Heart right ventricle (tissue), 16 donors: ENCODE measurements around the gene CACNG1. TPM values are rescaled to one million over a fixed set of nuclear protein-coding genes. Genes with fewer than 3 reads are reported as not detected.

ENCODE experiments used
- ATAC-seq, 8 donors: fragments of 200-7000 bp; cut with Tn5 transposase; one replicate each; pipeline ENCODE4 v1.9.1; 2020; ENCODE audit warnings: mild to moderate bottlenecking in 8 of 8, moderate library complexity in 8 of 8, moderate number of reproducible peaks in 1 of 8
- DNase-seq, 2 donors: peaks; one replicate each; pipeline ENCODE4 v3.0.0-alpha.2; 2020
- H3K27ac ChIP-seq, 10 donors: fragments of 200-600 bp; sonication (generic) in 2 of 10; one replicate each; pipeline versions ENCODE4 v1.5.0 to v1.8.0; 2020 to 2022; ENCODE audit warnings: mild to moderate bottlenecking in 3 of 10
- H3K27me3 ChIP-seq, 7 donors: fragments of 200-600 bp; one replicate each; pipeline ENCODE4 v1.8.0; 2021 to 2022; ENCODE audit warnings: mild to moderate bottlenecking in 2 of 7
- H3K36me3 ChIP-seq, 9 donors: fragments of 200-600 bp; sonication (generic) in 1 of 9; one replicate each; pipeline versions ENCODE4 v1.5.0 to v1.8.0; 2020 to 2022; ENCODE audit warnings: mild to moderate bottlenecking in 2 of 9
- H3K4me1 ChIP-seq, 9 donors: fragments of 200-600 bp; sonication (generic) in 1 of 9; one replicate each; pipeline versions ENCODE4 v1.5.0 to v1.8.0; 2020 to 2022; ENCODE audit warnings: mild to moderate bottlenecking in 4 of 9
- H3K4me3 ChIP-seq, 10 donors: fragments of 200-600 bp; sonication (generic) in 2 of 10; one replicate each; pipeline versions ENCODE4 v1.5.0 to v1.8.0; 2020 to 2022; ENCODE audit warnings: mild to moderate bottlenecking in 7 of 10, moderate library complexity in 2 of 10
- H3K9me3 ChIP-seq, 11 donors: fragments of 200-600 bp in 10 of 11; sonication (generic) in 2 of 11; one replicate each; pipeline versions ENCODE4 v1.5.0 to v1.8.0; 2013 to 2022; ENCODE audit warnings: mild to moderate bottlenecking in 2 of 11, control low read depth in 1 of 11, moderate library complexity in 1 of 11
- WGBS, 2 donors: extraction: QIAGEN DNeasy Blood & Tissue Kit; methylation state at CpG; one replicate each; pipeline ENCODE4 v1.1.7; 2013; ENCODE audit warnings: inconsistent platforms in 1 of 2; 5-methylcytosine and 5-hydroxymethylcytosine counted together
- intact Hi-C, 10 donors: fragments of 100-400 bp; cut with DNase I; formaldehyde crosslinking; loops; one replicate each; pipeline versions ENCODE4 v1.11.1 to v1.14.2; 2022
- polyA plus RNA-seq, 2 donors: library from polyadenylated mRNA; stranded (reverse); fragments of 200-250 nt; gene quantifications; one replicate each; pipeline ENCODE4 v1.2.3, GENCODE V29; 2013
- total RNA-seq, 10 donors: library from RNA; stranded (reverse); fragmentation: NEBNext Ultra II Directional in 3 of 10; extraction: Animal tissue kit (Norgen Biotek cat#: 25700) in 3 of 10; gene quantifications; one replicate each; pipeline versions ENCODE4 v1.2.1 to v1.2.4, GENCODE V29; 2021 to 2023
- TF ChIP-seq, protein P1 (sequence below), 9 donors: fragments of 200-600 bp; sonication (generic) in 2 of 9; IDR thresholded peaks; one replicate each; pipeline versions ENCODE4 v1.5.0 to v1.8.0; 2021 to 2022; ENCODE audit warnings: antibody characterized with exemption in 9 of 9, mild to moderate bottlenecking in 5 of 9, moderate library complexity in 1 of 9
- donor health status: Arrhythmogenic right ventricular cardiomyopathy.
- donor health status: ischemic (EF 13 %, LVEDD 7.1; RV severe dilation, severe dysfunction).
- donor health status: healthy with polysubstance abuse.
- donor health status: DM: no; HTN: yes; CAD: no.
- donor health status: DM: no; HTN: no; CAD: no.
- donor health status: ischemic (EF 25% LVEDD 6.9; RV normal size, moderate dysfunction).
- donor health status: ischemic (EF 25% LVEDD 5.7; RV mildly dilated, moderate dysfunction).
- donor health status: healthy.
- donor health status: DM: yes; HTN: yes; CAD: no.
- donor health status: Ischemic cardiomyopathy.
- donor health status: ischemic (EF 35%, LVEDD 5.7; RV mildly dilated, moderate dysfunction).
- donor health status: nonischemic (EF 11% LVEDD 7.7; RV severe dilation, severe dysfunction).
- donor health status: DM: yes; HTN: yes; CAD: no.
- donor health status: PGD.
- donor health status: ischemic (EF 29% LVEDD 5.4; RV normal size, mild dysfunction).
- donor health status: nonischemic (EF 23%, LVEDD 6.1; RV moderate dilation, normal function).

Gene CACNG1
- total and polyA plus RNA-seq, 12 donors: 0.26 TPM; not detected in 11

DNA sequence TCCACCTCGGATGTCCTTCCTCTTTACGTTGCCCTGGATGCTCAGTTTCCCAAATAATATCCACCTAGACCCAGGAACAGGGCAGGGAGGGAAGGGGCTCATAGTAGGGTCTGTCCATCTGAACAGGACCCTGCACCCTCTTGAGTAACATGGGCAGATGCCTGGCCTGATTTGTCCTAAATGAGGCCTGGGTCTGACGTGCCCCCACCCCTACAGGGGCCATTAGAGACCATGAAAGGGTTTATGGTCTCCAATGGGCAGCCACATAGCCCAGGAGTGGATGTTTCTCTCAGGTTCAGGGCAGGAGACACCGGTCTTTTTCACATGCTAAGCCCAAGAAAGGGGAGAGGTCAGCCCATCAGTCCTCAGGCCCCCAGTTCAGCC is 6.8 kb downstream of the CACNG1 start:
- Histone ChIP-seq H3K9me3 (peaks cover 0 to 30% (median 16%) of the 10 kb centered on the region in 11 donors), H3K36me3 (no peaks in the 10 kb centered on the region), H3K27me3 (no peaks in the 10 kb centered on the region), H3K4me3 (no peak overlapping the region), H3K4me1 (peaks cover 0 to 7% (median 0%) of the 10 kb centered on the region in 9 donors), H3K27ac (no peak overlapping the region)
- WGBS, 2 donors: 82 to 84% methylated on average over 4 of the region's 4 CpGs
- no peak for DNase-seq
- TF ChIP-seq, protein P1, sequence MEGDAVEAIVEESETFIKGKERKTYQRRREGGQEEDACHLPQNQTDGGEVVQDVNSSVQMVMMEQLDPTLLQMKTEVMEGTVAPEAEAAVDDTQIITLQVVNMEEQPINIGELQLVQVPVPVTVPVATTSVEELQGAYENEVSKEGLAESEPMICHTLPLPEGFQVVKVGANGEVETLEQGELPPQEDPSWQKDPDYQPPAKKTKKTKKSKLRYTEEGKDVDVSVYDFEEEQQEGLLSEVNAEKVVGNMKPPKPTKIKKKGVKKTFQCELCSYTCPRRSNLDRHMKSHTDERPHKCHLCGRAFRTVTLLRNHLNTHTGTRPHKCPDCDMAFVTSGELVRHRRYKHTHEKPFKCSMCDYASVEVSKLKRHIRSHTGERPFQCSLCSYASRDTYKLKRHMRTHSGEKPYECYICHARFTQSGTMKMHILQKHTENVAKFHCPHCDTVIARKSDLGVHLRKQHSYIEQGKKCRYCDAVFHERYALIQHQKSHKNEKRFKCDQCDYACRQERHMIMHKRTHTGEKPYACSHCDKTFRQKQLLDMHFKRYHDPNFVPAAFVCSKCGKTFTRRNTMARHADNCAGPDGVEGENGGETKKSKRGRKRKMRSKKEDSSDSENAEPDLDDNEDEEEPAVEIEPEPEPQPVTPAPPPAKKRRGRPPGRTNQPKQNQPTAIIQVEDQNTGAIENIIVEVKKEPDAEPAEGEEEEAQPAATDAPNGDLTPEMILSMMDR (IDR thresholded peaks at IDR 0.05): no peak
- ATAC-seq: no peak
- intact Hi-C loops: no loop called here

DNA sequence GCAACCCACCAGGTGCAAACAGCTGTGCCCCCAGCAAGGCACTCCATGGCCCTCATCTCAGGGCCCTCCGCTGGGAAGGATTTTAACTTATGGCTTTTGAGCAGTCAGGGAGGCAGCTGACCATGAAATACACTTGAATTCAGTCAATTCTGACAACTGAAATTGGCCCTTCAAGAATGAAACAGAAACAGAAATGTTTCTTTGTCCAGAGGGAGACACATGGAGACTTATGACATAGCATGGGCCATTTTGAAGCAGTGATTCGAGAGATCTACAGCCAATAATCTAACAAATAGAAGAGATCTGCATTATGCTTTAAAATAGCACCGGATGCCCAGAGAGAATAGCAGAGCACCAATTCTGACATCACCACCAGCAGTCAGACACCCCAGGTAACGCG is 7.5 kb downstream of the CACNG1 start:
- 82 to 83% methylated on average over 5 of the region's 5 CpGs for WGBS, 2 donors
- intact Hi-C loops: no loop called here
- no peaks in the 10 kb centered on the region for H3K27me3 ChIP-seq

DNA sequence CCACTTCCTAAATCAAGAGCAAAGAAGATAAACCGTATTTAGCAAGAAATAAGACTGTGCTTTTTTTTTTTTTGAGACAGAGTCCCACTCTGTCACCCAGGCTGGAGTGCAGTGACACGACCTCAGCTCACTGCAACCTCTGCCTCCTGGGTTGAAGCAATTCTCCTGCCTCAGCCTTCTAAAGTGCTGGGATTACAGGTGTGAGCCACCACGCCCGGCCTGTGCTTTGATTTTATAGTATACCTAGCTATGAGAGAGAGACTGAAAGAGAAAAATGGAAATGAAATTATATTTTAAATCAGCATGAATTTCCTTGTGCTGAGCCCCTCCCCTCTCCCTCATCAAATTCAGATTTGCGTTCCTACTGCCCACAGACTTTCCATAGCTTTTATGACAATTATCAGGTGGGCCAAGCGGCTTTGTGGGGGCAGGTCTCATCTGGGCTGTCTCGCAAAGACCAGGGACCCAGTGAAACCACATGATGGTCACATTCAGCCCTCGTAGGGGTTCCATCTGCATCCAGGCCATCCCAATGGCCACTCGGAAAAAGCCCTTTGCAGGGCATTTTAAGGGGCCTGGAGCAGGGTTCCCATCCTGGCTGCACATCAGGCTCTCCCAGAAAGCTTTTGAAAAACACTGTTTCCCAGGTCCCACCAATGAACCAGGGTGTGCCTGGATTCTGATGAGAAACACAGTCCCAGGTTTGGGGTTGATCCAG is 8.5 kb downstream of the CACNG1 start:
- no peaks in the 10 kb centered on the region for H3K36me3 ChIP-seq
- TF ChIP-seq, protein P1 (IDR thresholded peaks at IDR 0.05): no peak
- no peak for DNase-seq
- H3K4me1 ChIP-seq: peaks cover 0 to 19% (median 0%) of the 10 kb centered on the region in 9 donors
- peaks cover 0 to 23% (median 11%) of the 10 kb centered on the region in 11 donors for H3K9me3 ChIP-seq
- no peak overlapping the region for H3K4me3 ChIP-seq
- intact Hi-C loops: no loop called here
- no peak for ATAC-seq
- no peak overlapping the region for H3K27ac ChIP-seq
- WGBS, 2 donors: 91 to 93% methylated on average over 9 of the region's 9 CpGs
- no peaks in the 10 kb centered on the region for H3K27me3 ChIP-seq

More for the DNA sequence above, 7.5 kb downstream of the CACNG1 start:
- DNase-seq (no peak), ATAC-seq (no peak)
- Histone ChIP-seq H3K36me3 (no peaks in the 10 kb centered on the region), H3K4me3 (no peak overlapping the region), H3K9me3 (peaks cover 0 to 30% (median 16%) of the 10 kb centered on the region in 11 donors), H3K27ac (no peak overlapping the region), H3K4me1 (peaks cover 0 to 14% (median 0%) of the 10 kb centered on the region in 9 donors)
- TF ChIP-seq, protein P1 (IDR thresholded peaks at IDR 0.05): no peak

DNA sequence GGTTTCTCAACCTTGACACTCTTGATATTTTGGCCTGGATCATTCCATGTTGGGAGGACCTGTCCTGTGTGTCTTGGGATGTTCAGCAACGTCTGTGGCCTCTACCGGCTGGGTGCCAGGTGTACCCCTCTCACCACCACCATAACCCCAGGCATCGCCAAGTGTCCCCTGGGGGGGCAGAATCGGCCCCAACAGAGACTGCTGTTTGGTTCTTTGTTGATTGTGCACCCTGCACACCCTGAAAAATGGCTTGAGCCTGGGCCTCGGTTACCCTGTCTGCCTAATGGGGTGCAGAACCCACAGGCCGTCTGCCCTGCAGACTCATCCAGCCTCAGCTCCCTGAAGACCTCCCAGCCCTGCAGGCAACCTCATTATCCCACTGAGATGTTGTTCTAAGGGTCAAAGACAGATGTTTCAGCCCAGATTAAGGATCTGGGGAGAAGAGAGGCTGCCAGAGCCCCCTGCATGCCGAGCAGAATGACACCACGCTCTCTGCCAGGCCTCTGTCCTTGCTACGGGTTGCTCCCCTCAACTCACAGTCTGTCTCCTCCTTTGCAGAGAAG is 9.2 kb downstream of the CACNG1 start:
- no peak for DNase-seq
- H3K9me3 ChIP-seq: peaks cover 0 to 17% (median 11%) of the 10 kb centered on the region in 11 donors
- TF ChIP-seq, protein P1 (IDR thresholded peaks at IDR 0.05): no peak
- H3K36me3 ChIP-seq: no peaks in the 10 kb centered on the region
- H3K4me1 ChIP-seq: peaks cover 0 to 19% (median 0%) of the 10 kb centered on the region in 9 donors
- intact Hi-C loops: no loop called here
- no peak overlapping the region for H3K27ac ChIP-seq
- 83 to 85% methylated on average over 9 of the region's 9 CpGs for WGBS, 2 donors
- H3K27me3 ChIP-seq: no peaks in the 10 kb centered on the region
- H3K4me3 ChIP-seq: no peak overlapping the region
- no peak for ATAC-seq
